Measurements from ENCODE around the gene SUN1.

The SUN1 gene

GRCh38 chr7:894927-895450 is 62.7 kb downstream of the SUN1 start:
- no peak for DNase-seq

- no peak for DNase-seq
Observed at GRCh38 chr7:895451-896052, 63.3 kb downstream of the SUN1 start.

- DNase-seq: no peak
Observed at GRCh38 chr7:896346-897075, 64.2 kb downstream of the SUN1 start.

GRCh38 chr7:897086-897485 is 64.8 kb downstream of the SUN1 start:
- no peak for DNase-seq

GRCh38 chr7:897771-898376 is 65.6 kb downstream of the SUN1 start:
- DNase-seq: no peak

GRCh38 chr7:898460-898854 is 66.2 kb downstream of the SUN1 start:
- no peak for DNase-seq

GRCh38 chr7:898855-899681 is 66.8 kb downstream of the SUN1 start:
- DNase-seq: no peak

- no peak for DNase-seq
Observed at GRCh38 chr7:899806-900205, 67.5 kb downstream of the SUN1 start.

- DNase-seq: no peak
Observed at GRCh38 chr7:900331-901040, 68.2 kb downstream of the SUN1 start.

GRCh38 chr7:901041-901387 is 68.7 kb downstream of the SUN1 start:
- DNase-seq: no peak

- peak in 1 of 2 donors; percentile 55 for DNase-seq
Observed at GRCh38 chr7:901388-902154, 69.3 kb downstream of the SUN1 start.

GRCh38 chr7:902996-903395 is 70.7 kb downstream of the SUN1 start:
- no peak for DNase-seq

GRCh38 chr7:903921-904755 is 71.9 kb downstream of the SUN1 start:
- no peak for DNase-seq

GRCh38 chr7:904847-905246 is 72.6 kb downstream of the SUN1 start:
- DNase-seq: no peak

- no peak for DNase-seq
Observed at GRCh38 chr7:906776-907157, 74.5 kb downstream of the SUN1 start.

GRCh38 chr7:907158-907980 is 75.1 kb downstream of the SUN1 start:
- DNase-seq: peak in 1 of 2 donors; percentile 22

- no peak for DNase-seq
Observed at GRCh38 chr7:908159-908581, 75.9 kb downstream of the SUN1 start.

- peak in 1 of 2 donors; percentile 30 for DNase-seq
Observed at GRCh38 chr7:908591-909357, 76.5 kb downstream of the SUN1 start.
